GM12864 (cell line): Measurements from ENCODE around the gene SFT2D1.

Experiments used
- DNase-seq: peaks from one replicate; pipeline ENCODE4 v3.0.0-alpha.2; 2011; ENCODE audit warnings: low read depth
- H3K4me3 ChIP-seq: 2 replicates; pipeline ENCODE4 v1.5.1; 2011; ENCODE audit warnings: mild to moderate bottlenecking, low read depth, low read length, control low read depth
- CTCF ChIP-seq: IDR thresholded peaks from 2 replicates; pipeline ENCODE4 v1.5.1; 2011; ENCODE audit warnings: low read depth, mild to moderate bottlenecking, moderate library complexity, low read length, control low read depth, inconsistent platforms; ENCODE audit errors: missing control alignments

SFT2D1 gene

GRCh38 chr6:166382933-166383801, 40.8 kb upstream of the SFT2D1 start, which contains the start of gene MPC1:
MPC1 (minus strand) TSS chr6:166382940; CDS start chr6:166382876, 64 bp downstream.
- peak; percentile 78 for DNase-seq
- no peak for TF ChIP-seq CTCF
- peak within 1 kb of the TSS; percentile 84 for H3K4me3 ChIP-seq

- DNase-seq: no peak
- TF ChIP-seq CTCF: no peak
- peak overlapping the region; percentile 84 for H3K4me3 ChIP-seq
Observed at GRCh38 chr6:166382500-166382932, 40.2 kb upstream of the SFT2D1 start.

- peak; percentile 67 for DNase-seq
- H3K4me3 ChIP-seq: peak overlapping the region; percentile 84
- peak; percentile 87 for TF ChIP-seq CTCF
Observed at GRCh38 chr6:166381733-166382499, 39.6 kb upstream of the SFT2D1 start.

GRCh38 chr6:166381381-166381732, 39.0 kb upstream of the SFT2D1 start:
- H3K4me3 ChIP-seq: peak overlapping the region; percentile 84
- no peak for TF ChIP-seq CTCF
- no peak for DNase-seq

GRCh38 chr6:166379800-166380199, 37.5 kb upstream of the SFT2D1 start:
- DNase-seq: no peak
- no peak overlapping the region for H3K4me3 ChIP-seq

GRCh38 chr6:166379103-166379586, 36.8 kb upstream of the SFT2D1 start:
- H3K4me3 ChIP-seq: no peak overlapping the region
- no peak for TF ChIP-seq CTCF
- no peak for DNase-seq

More at GRCh38 chr6:166379800-166380199, 37.5 kb upstream of the SFT2D1 start:
- no peak for TF ChIP-seq CTCF
